ENCODE data around the gene TCAIM. TPM values are rescaled to one million over a fixed set of nuclear protein-coding genes. Genes with fewer than 3 reads are reported as not detected.
"Not testable (repeated sequence)": the region's sequence is repeated elsewhere in the genome, so short reads cannot be mapped to it uniquely, and the experiment has no call there.

TCAIM gene
- polyA plus RNA-seq, 1 experiment: 10.1 TPM

- no peak for DNase-seq (ENCODE audit: low read depth)
- ChIA-PET CTCF (interaction anchor here (0.6 kb wide), 1 partner anchor 21 kb away, joined by 3 read pairs; no protein-coding TSS in a partner anchor), POLR2A (no interaction called here)
- no peak for TF ChIP-seq CTCF (IDR thresholded peaks at IDR 0.05; ENCODE audit: insufficient read depth, low read depth, low read length)
- Histone ChIP-seq H3K4me3 (ENCODE audit: low read depth, low read length) (no peak overlapping the region), H3K27me3 (ENCODE audit: control insufficient read depth, insufficient read depth, low read length) (no peaks in the 10 kb centered on the region), H3K36me3 (ENCODE audit: control insufficient read depth, insufficient read depth, low read length) (peaks cover 3% of the 10 kb centered on the region)
Observed at GRCh38 chr3:44412365-44412764, 73.8 kb downstream of the TCAIM start.

- peaks cover 1% of the 10 kb centered on the region for H3K36me3 ChIP-seq (ENCODE audit: control insufficient read depth, insufficient read depth, low read length)
- H3K27me3 ChIP-seq (ENCODE audit: control insufficient read depth, insufficient read depth, low read length): no peaks in the 10 kb centered on the region
- ChIA-PET POLR2A (no interaction called here), CTCF (interaction anchor here (0.6 to 1.0 kb wide), 2 partner anchors 8 to 870 kb away, joined by 3 read pairs; no protein-coding TSS in a partner anchor)
- no peak overlapping the region for H3K4me3 ChIP-seq (ENCODE audit: low read depth, low read length)
- DNase-seq (ENCODE audit: low read depth): no peak
- TF ChIP-seq CTCF (IDR thresholded peaks at IDR 0.05; ENCODE audit: insufficient read depth, low read depth, low read length): no peak
Observed at GRCh38 chr3:44414517-44415090, 76.0 kb downstream of the TCAIM start.

GRCh38 chr3:44415421-44415820 is 76.9 kb downstream of the TCAIM start:
- ChIA-PET CTCF (interaction anchor here (0.6 kb wide), 1 partner anchor 871 kb away, joined by 3 read pairs; no protein-coding TSS in a partner anchor), POLR2A (no interaction called here)
- TF ChIP-seq CTCF (IDR thresholded peaks at IDR 0.05; ENCODE audit: insufficient read depth, low read depth, low read length): no peak
- DNase-seq (ENCODE audit: low read depth): no peak
- Histone ChIP-seq H3K27me3 (ENCODE audit: control insufficient read depth, insufficient read depth, low read length) (no peaks in the 10 kb centered on the region), H3K36me3 (ENCODE audit: control insufficient read depth, insufficient read depth, low read length) (no peaks in the 10 kb centered on the region), H3K4me3 (ENCODE audit: low read depth, low read length) (no peak overlapping the region)

GRCh38 chr3:44416031-44417030 is 77.8 kb downstream of the TCAIM start:
- no peak overlapping the region for H3K4me3 ChIP-seq (ENCODE audit: low read depth, low read length)
- DNase-seq (ENCODE audit: low read depth): no peak
- H3K36me3 ChIP-seq (ENCODE audit: control insufficient read depth, insufficient read depth, low read length): no peaks in the 10 kb centered on the region
- TF ChIP-seq CTCF (IDR thresholded peaks at IDR 0.05; ENCODE audit: insufficient read depth, low read depth, low read length): no peak
- H3K27me3 ChIP-seq (ENCODE audit: control insufficient read depth, insufficient read depth, low read length): no peaks in the 10 kb centered on the region
- CTCF ChIA-PET: interaction anchor here (0.7 kb wide), 1 partner anchor 10 kb away, joined by 3 read pairs; no protein-coding TSS in a partner anchor
- POLR2A ChIA-PET: no interaction called here

GRCh38 chr3:44418118-44418517 is 79.6 kb downstream of the TCAIM start:
- H3K4me3 ChIP-seq (ENCODE audit: low read depth, low read length); H3K27me3 ChIP-seq (ENCODE audit: control insufficient read depth, insufficient read depth, low read length); POLR2A ChIA-PET; CTCF ChIA-PET; DNase-seq (ENCODE audit: low read depth); H3K36me3 ChIP-seq (ENCODE audit: control insufficient read depth, insufficient read depth, low read length): not testable (repeated sequence)
